Measurements from ENCODE around the gene ATF6.

GRCh38 chr1:161840363-161840762 lies 74.2 kb downstream of the ATF6 start:
- no peak for TF ChIP-seq CTCF (IDR thresholded peaks at IDR 0.05; ENCODE audit: low read depth, low read length, missing input control)
- TF ChIP-seq HNF4A (conservative IDR thresholded peaks at IDR 0.05) = no peak
- TF ChIP-seq TAF1 (conservative IDR thresholded peaks at IDR 0.05) = no peak
- TF ChIP-seq REST (IDR thresholded peaks at IDR 0.05) = no peak
- no peak for TF ChIP-seq MAX (IDR thresholded peaks at IDR 0.05)
- TF ChIP-seq YY1 (IDR thresholded peaks at IDR 0.05) = no peak
- no peak for TF ChIP-seq FOXA1 (IDR thresholded peaks at IDR 0.05)

All from liver (tissue), 3 donors.